ENCODE data around the gene TRIM65. TPM values are rescaled to one million over a fixed set of nuclear protein-coding genes. Genes with fewer than 3 reads are reported as not detected.

Gene TRIM65
- total and polyA plus RNA-seq, 7 donors = 9.0 to 14.8 (median 9.3) TPM

DNA sequence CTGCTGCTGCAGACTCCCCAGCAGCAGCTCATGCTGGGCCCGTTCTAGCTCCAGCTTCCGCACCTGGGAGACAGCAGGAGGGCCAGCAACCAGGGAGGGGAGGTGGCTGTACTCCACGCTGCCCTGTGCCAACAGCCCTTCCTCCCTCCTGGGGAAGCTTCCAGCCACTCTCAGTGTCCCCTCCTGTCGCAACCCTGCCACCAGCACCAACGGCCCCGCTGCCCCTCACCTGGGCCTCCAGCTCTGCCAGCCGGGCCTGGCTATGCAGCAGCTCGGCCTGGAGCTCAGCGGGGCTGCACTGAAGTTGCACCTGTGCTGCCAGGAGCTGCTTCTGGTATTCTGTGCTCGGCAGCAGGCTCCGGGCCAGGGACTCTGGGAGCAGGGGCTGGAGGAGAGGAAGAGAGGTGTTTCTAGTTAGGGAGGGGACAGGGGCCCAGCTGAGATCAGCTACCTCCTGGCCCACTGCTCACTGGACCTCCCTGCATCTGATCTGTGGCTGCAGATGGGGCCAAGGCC, 23.4 kb upstream of the TRIM65 start:
- Histone ChIP-seq H3K27me3 (ENCODE audit: insufficient read depth in 3 of 3, low read length in 2 of 3) (no peaks in the 10 kb centered on the region), H3K4me1 (no peaks in the 10 kb centered on the region), H3K9me3 (no peaks in the 10 kb centered on the region), H3K27ac (no peak overlapping the region), H3K36me3 (ENCODE audit: insufficient read depth in 1 of 2, low read depth in 1 of 2) (peaks cover 0 to 5% of the 10 kb centered on the region in 2 donors), H3K4me3 (no peak overlapping the region)
- no peak for ATAC-seq
- TF ChIP-seq CTCF (IDR thresholded peaks at IDR 0.05) = no peak
- DNase-seq = no peak
- intact Hi-C loops (cut with DNase I) = no loop called here
- WGBS, 3 donors = 89 to 90% (median 89%) methylated on average over 11 of the region's 11 CpGs

DNA sequence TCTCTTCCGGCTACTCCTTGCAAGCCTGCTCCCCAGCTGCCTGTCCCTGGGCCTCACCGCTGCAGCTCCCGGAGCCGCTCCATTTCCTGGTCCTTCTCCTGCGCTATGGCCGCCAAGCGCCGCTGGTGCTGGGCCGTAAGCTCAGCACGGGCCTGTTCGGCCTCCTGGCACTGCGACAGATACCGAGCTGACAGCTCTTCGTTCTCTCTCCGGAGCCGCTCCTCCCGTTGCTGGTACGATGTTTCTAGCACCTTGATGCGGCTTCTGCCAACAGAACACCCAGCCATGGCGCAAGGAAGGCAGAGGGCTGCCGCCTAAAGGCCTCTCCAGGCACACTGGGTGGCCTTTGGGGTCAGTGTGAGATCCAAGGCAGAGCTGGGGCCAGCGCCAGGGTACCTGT, 22.9 kb upstream of the TRIM65 start:
- H3K4me3 ChIP-seq = no peak overlapping the region
- TF ChIP-seq CTCF (IDR thresholded peaks at IDR 0.05) = no peak
- no peaks in the 10 kb centered on the region for H3K9me3 ChIP-seq
- H3K27ac ChIP-seq = no peak overlapping the region
- WGBS, 3 donors = 90 to 93% (median 91%) methylated on average over 22 of the region's 22 CpGs
- no peak for DNase-seq
- intact Hi-C loops (cut with DNase I) = loop anchor here in 1 of 2 donors (10.0 kb wide), 1 partner anchor 375 kb away; no protein-coding TSS in a partner anchor
- H3K4me1 ChIP-seq = no peaks in the 10 kb centered on the region
- peaks cover 0 to 5% of the 10 kb centered on the region in 2 donors for H3K36me3 ChIP-seq (ENCODE audit: insufficient read depth in 1 of 2, low read depth in 1 of 2)
- H3K27me3 ChIP-seq (ENCODE audit: insufficient read depth in 3 of 3, low read length in 2 of 3) = no peaks in the 10 kb centered on the region
- ATAC-seq = no peak

DNA sequence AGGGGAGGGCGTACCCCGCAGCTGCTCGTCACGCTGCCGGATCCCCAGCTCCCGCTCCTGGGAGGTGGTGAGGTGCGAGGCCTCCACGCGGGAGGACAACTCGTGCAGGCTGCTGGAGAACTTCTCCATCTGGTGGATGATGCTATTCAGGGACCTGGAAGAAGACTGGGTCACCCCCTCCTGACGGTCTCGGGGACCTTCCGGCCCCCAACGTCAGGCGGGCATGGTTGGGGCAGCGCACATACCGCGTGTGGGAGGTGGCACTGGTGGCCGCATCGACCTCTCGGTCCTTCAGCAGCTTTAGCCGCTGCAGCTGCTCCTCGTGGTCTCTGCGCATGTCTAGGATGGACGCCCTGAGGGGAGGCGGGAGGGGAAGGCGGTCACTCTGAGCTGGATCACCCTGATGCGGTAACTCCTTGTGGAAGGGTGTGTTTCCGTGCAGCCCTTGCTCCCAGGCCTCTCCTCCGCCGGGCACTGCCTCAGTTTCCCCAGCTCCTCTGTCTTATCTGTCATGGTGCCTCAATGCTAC, 21.2 kb upstream of the TRIM65 start:
- Histone ChIP-seq H3K4me3 (no peak overlapping the region), H3K4me1 (no peaks in the 10 kb centered on the region), H3K27me3 (ENCODE audit: insufficient read depth in 3 of 3, low read length in 2 of 3) (no peaks in the 10 kb centered on the region), H3K9me3 (no peaks in the 10 kb centered on the region), H3K36me3 (ENCODE audit: insufficient read depth in 1 of 2, low read depth in 1 of 2) (peaks cover 0 to 3% of the 10 kb centered on the region in 2 donors), H3K27ac (no peak overlapping the region)
- DNase-seq (no peak), ATAC-seq (no peak)
- 89 to 92% (median 89%) methylated on average over 31 of the region's 31 CpGs for WGBS, 3 donors
- no peak for TF ChIP-seq CTCF (IDR thresholded peaks at IDR 0.05)
- intact Hi-C loops (cut with DNase I) = loop anchor here in 1 of 2 donors (10.0 kb wide), 1 partner anchor 377 kb away; no protein-coding TSS in a partner anchor

GRCh38 chr17:75917141-75917916, 20.6 kb upstream of the TRIM65 start:
- TF ChIP-seq CTCF (IDR thresholded peaks at IDR 0.05) = no peak
- 81 to 88% (median 83%) methylated on average over 20 to 22 of the region's 23 CpGs for WGBS, 3 donors
- no peak for ATAC-seq
- no peak overlapping the region for H3K4me3 ChIP-seq
- H3K4me1 ChIP-seq = no peaks in the 10 kb centered on the region
- no peak overlapping the region for H3K27ac ChIP-seq
- no peak for DNase-seq
- intact Hi-C loops (cut with DNase I) = loop anchor here in 1 of 2 donors (10.0 kb wide), 1 partner anchor 377 kb away; no protein-coding TSS in a partner anchor
- H3K9me3 ChIP-seq = no peaks in the 10 kb centered on the region
- H3K36me3 ChIP-seq (ENCODE audit: insufficient read depth in 1 of 2, low read depth in 1 of 2) = peaks cover 0 to 1% of the 10 kb centered on the region in 2 donors
- no peaks in the 10 kb centered on the region for H3K27me3 ChIP-seq (ENCODE audit: insufficient read depth in 3 of 3, low read length in 2 of 3)
